CD8-positive, alpha-beta memory T cell (primary cell): ENCODE data around the gene AXIN2. TPM values are rescaled to one million over a fixed set of nuclear protein-coding genes. Genes with fewer than 3 reads are reported as not detected.

Source experiments
- CTCF ChIA-PET: fragments of 350-600 bp; sonication (Branson Sonifier 250); formaldehyde crosslinking; loops from one replicate; lab custom pipeline; 2021; ENCODE audit warnings: antibody characterized with exemption; lab: Charles Lee
- POLR2A ChIA-PET: fragments of 350-600 bp; sonication (Branson Sonifier 250); formaldehyde crosslinking; loops from one replicate; lab custom pipeline; 2021; ENCODE audit warnings: antibody characterized with exemption; lab: Charles Lee
- DNase-seq, 5 donors: peaks; one replicate each; pipeline versions ENCODE4 v3.0.0 to v3.0.0-alpha.2; 2020 to 2022; ENCODE audit warnings: mixed read lengths in 1 of 5
- H3K27ac ChIP-seq: one replicate; pipeline ENCODE4 v1.7.0; 2013; ENCODE audit warnings: low read depth, mild to moderate bottlenecking, low read length, moderate library complexity
- H3K27me3 ChIP-seq: 2 replicates; pipeline ENCODE4 v1.7.0; 2013; ENCODE audit warnings: low read length, mild to moderate bottlenecking; ENCODE audit not compliant: insufficient read depth, poor library complexity, severe bottlenecking
- H3K36me3 ChIP-seq: 2 replicates; pipeline ENCODE4 v1.7.0; 2013; ENCODE audit warnings: mild to moderate bottlenecking, low read length, moderate library complexity; ENCODE audit not compliant: insufficient read depth
- H3K4me1 ChIP-seq: 2 replicates; pipeline ENCODE4 v1.7.0; 2013; ENCODE audit warnings: mild to moderate bottlenecking, low read length, moderate library complexity; ENCODE audit not compliant: insufficient read depth
- H3K4me3 ChIP-seq: 2 replicates; pipeline ENCODE4 v1.7.0; 2013; ENCODE audit warnings: mild to moderate bottlenecking, low read length
- H3K9me3 ChIP-seq: 2 replicates; pipeline ENCODE4 v1.7.0; 2013; ENCODE audit warnings: mild to moderate bottlenecking, low read length
- H3K27ac Mint-ChIP-seq, 8 donors: one replicate each; pipeline ENCODE4 v1.8.0; 2020 to 2021; ENCODE audit warnings: mixed read lengths in 8 of 8, mild to moderate bottlenecking in 6 of 8, inconsistent platforms in 3 of 8, moderate library complexity in 3 of 8
- H3K27me3 Mint-ChIP-seq, 2 donors: one replicate each; pipeline ENCODE4 v1.8.0; 2020 to 2021; ENCODE audit warnings: mixed read lengths in 2 of 2, mild to moderate bottlenecking in 1 of 2, moderate library complexity in 1 of 2
- H3K36me3 Mint-ChIP-seq, 3 donors: one replicate each; pipeline ENCODE4 v1.8.0; 2020 to 2021; ENCODE audit warnings: mixed read lengths in 3 of 3, inconsistent platforms in 1 of 3, mild to moderate bottlenecking in 1 of 3
- H3K4me1 Mint-ChIP-seq, 3 donors: one replicate each; pipeline ENCODE4 v1.8.0; 2020 to 2021; ENCODE audit warnings: mixed read lengths in 3 of 3, inconsistent platforms in 1 of 3, mild to moderate bottlenecking in 1 of 3
- H3K4me3 Mint-ChIP-seq, 7 donors: one replicate each; pipeline ENCODE4 v1.8.0; 2020 to 2021; ENCODE audit warnings: mixed read lengths in 7 of 7, mild to moderate bottlenecking in 6 of 7, moderate library complexity in 4 of 7, inconsistent platforms in 2 of 7
- H3K9me3 Mint-ChIP-seq, 5 donors: one replicate each; pipeline ENCODE4 v1.8.0; 2020 to 2022; ENCODE audit warnings: mixed read lengths in 5 of 5, mild to moderate bottlenecking in 3 of 5, moderate library complexity in 2 of 5, inconsistent platforms in 1 of 5
- polyA plus RNA-seq: library from polyadenylated mRNA; unstranded; fragments of 300-500 nt; fragmentation: Illumina TruSeq; gene quantifications from one replicate; pipeline ENCODE4 v1.2.3, GENCODE V29; 2021
- total RNA-seq, 2 experiments: library from RNA; stranded (reverse); gene quantifications; one replicate each; pipeline ENCODE4 v1.2.3, GENCODE V29; 2021

The AXIN2 gene
- total and polyA plus RNA-seq, 3 experiments from 2014 or later, result 3.6 to 3.8 (median 3.8) TPM

DNA sequence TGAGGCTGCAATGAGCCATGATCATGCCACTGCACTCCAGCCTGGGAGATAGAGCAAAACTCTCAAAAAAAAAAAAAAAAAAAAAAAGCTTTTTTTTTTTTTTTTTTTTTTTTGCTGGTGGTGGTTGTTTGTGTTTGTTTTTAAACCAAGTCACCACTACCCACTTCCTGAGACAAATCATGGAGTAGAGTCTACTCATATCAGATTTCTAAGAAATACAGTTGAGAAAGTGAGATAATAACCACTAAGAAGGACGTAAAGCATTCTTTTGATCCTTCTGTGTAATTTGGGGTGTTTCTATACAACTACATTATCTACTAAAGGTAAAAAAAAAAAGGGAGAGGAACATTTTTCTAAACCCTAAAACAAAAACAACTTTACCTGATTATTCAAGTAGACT, 38.0 kb downstream of the AXIN2 start:
- H3K27me3 Mint-ChIP-seq, result peaks cover 0 to 4% of the 10 kb centered on the region in 2 donors
- POLR2A ChIA-PET, result interaction anchor here (0.5 to 0.6 kb wide), 6 partner anchors 22 to 1723 kb away, joined by 3 to 5 read pairs (median 3); no protein-coding TSS in a partner anchor
- CTCF ChIA-PET, result no interaction called here
- peak in 2 of 5 donors; percentile 54 to 70 for DNase-seq
- H3K27ac Mint-ChIP-seq, result peak overlapping the region; percentile 39 to 89 (median 78)
- H3K9me3 ChIP-seq, result no peaks in the 10 kb centered on the region
- no peaks in the 10 kb centered on the region for H3K36me3 ChIP-seq
- peaks cover 0 to 2% (median 0%) of the 10 kb centered on the region in 5 donors for H3K9me3 Mint-ChIP-seq
- no peak overlapping the region for H3K27ac ChIP-seq
- peaks cover 2 to 4% (median 3%) of the 10 kb centered on the region in 3 donors for H3K36me3 Mint-ChIP-seq
- H3K4me3 Mint-ChIP-seq, result peak overlapping the region; percentile 47 to 81 (median 68)
- H3K27me3 ChIP-seq, result no peaks in the 10 kb centered on the region
- peaks cover 34 to 51% (median 51%) of the 10 kb centered on the region in 3 donors for H3K4me1 Mint-ChIP-seq
- H3K4me3 ChIP-seq, result no peak overlapping the region
- peaks cover 32% of the 10 kb centered on the region for H3K4me1 ChIP-seq

DNA sequence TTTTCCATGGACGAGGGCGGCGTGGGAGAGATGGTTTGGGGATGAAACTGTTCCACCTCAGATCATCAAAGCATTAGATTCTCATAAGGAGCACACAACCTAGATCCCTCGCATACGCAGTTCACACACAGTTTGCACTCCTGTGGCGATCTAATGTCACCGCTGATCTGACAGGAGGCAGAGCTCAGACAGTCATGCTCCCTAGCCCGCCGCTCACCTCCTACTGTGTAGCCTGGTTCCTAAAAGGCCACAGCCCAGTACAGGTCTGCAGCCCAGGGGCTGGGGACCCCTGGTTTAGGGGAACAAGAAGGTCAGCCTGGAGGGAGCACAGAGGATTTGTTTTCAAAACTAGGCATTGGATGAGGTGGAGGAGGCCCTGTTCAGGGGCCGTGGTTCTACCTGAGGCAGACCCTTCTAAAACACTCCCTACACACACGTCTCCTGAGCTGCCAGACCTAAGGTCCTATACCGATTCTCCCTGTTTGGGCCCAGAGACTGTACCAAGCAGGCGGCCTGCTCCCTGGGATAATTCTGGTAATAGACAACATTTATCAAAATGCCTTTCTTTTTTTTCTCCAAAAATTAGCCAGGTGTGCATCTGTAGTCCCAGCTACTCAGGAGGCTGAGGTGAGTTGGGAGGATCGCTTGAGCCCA, 38.6 kb downstream of the AXIN2 start:
- H3K27ac ChIP-seq, result no peak overlapping the region
- no peaks in the 10 kb centered on the region for H3K36me3 ChIP-seq
- Mint-ChIP-seq H3K4me1 (peaks cover 34 to 52% (median 51%) of the 10 kb centered on the region in 3 donors), H3K9me3 (peaks cover 0 to 2% (median 0%) of the 10 kb centered on the region in 5 donors), H3K27ac (peak overlapping the region in 6 of 8 donors; percentile 39 to 89 (median 80)), H3K36me3 (peaks cover 2 to 4% (median 4%) of the 10 kb centered on the region in 3 donors), H3K27me3 (peaks cover 1 to 4% of the 10 kb centered on the region in 2 donors), H3K4me3 (peak overlapping the region; percentile 47 to 70 (median 61))
- no peaks in the 10 kb centered on the region for H3K9me3 ChIP-seq
- peaks cover 32% of the 10 kb centered on the region for H3K4me1 ChIP-seq
- ChIA-PET POLR2A (interaction anchor here (0.6 kb wide), 2 partner anchors 40 to 63 kb away, joined by 3 read pairs; no protein-coding TSS in a partner anchor), CTCF (no interaction called here)
- H3K4me3 ChIP-seq, result peak overlapping the region; percentile 25
- H3K27me3 ChIP-seq, result no peaks in the 10 kb centered on the region
- no peak for DNase-seq

GRCh38 chr17:65519462-65519861, 42.0 kb downstream of the AXIN2 start:
- Histone ChIP-seq H3K4me3 (no peak overlapping the region), H3K4me1 (peaks cover 29% of the 10 kb centered on the region), H3K36me3 (no peaks in the 10 kb centered on the region), H3K27me3 (no peaks in the 10 kb centered on the region), H3K27ac (no peak overlapping the region), H3K9me3 (no peaks in the 10 kb centered on the region)
- peaks cover 5 to 7% of the 10 kb centered on the region in 2 donors for H3K27me3 Mint-ChIP-seq
- peaks cover 31 to 48% (median 42%) of the 10 kb centered on the region in 3 donors for H3K4me1 Mint-ChIP-seq
- ChIA-PET CTCF (no interaction called here), POLR2A (no interaction called here)
- H3K4me3 Mint-ChIP-seq, result peak overlapping the region in 1 of 7 donors; percentile 1
- peaks cover 0 to 2% (median 0%) of the 10 kb centered on the region in 5 donors for H3K9me3 Mint-ChIP-seq
- no peak for DNase-seq
- peak overlapping the region in 1 of 8 donors; percentile 14 for H3K27ac Mint-ChIP-seq
- H3K36me3 Mint-ChIP-seq, result peaks cover 0 to 4% (median 4%) of the 10 kb centered on the region in 3 donors

DNA sequence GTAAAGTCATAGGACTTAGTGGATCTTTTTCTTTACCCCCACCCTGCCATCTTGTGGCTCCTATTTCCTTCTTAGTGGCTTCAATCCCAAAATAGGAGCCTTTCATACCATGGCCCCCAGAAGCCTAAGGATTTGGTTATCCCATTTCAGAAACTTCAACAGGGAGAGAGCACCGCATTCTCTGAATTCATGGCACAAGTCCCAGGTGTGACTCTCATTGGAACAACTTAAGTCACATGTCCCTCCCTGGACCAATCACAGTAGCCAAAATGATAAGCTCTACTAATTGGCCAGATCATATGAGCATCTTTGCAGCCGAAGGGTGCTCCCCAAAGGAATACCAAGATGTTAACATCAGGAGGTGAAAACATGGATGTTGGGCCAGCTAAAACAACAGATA, 43.2 kb downstream of the AXIN2 start:
- H3K36me3 Mint-ChIP-seq, result peaks cover 0 to 4% (median 2%) of the 10 kb centered on the region in 3 donors
- H3K4me3 ChIP-seq, result no peak overlapping the region
- ChIA-PET POLR2A (no interaction called here), CTCF (no interaction called here)
- H3K36me3 ChIP-seq, result no peaks in the 10 kb centered on the region
- H3K27me3 Mint-ChIP-seq, result peaks cover 5 to 7% of the 10 kb centered on the region in 2 donors
- H3K27ac ChIP-seq, result no peak overlapping the region
- H3K9me3 Mint-ChIP-seq, result peaks cover 0 to 2% (median 0%) of the 10 kb centered on the region in 5 donors
- peaks cover 22 to 36% (median 30%) of the 10 kb centered on the region in 3 donors for H3K4me1 Mint-ChIP-seq
- DNase-seq, result no peak
- H3K27me3 ChIP-seq, result no peaks in the 10 kb centered on the region
- peaks cover 17% of the 10 kb centered on the region for H3K4me1 ChIP-seq
- no peak overlapping the region for H3K4me3 Mint-ChIP-seq
- H3K27ac Mint-ChIP-seq, result no peak overlapping the region
- H3K9me3 ChIP-seq, result no peaks in the 10 kb centered on the region

- POLR2A ChIA-PET, result no interaction called here
- Histone ChIP-seq H3K4me3 (no peak overlapping the region), H3K36me3 (no peaks in the 10 kb centered on the region), H3K4me1 (no peaks in the 10 kb centered on the region), H3K27me3 (no peaks in the 10 kb centered on the region), H3K27ac (no peak overlapping the region), H3K9me3 (no peaks in the 10 kb centered on the region)
- H3K27me3 Mint-ChIP-seq, result peaks cover 5 to 7% of the 10 kb centered on the region in 2 donors
- no peak for DNase-seq
- peaks cover 0 to 4% (median 2%) of the 10 kb centered on the region in 3 donors for H3K36me3 Mint-ChIP-seq
- CTCF ChIA-PET, result no interaction called here
- H3K4me1 Mint-ChIP-seq, result peaks cover 7 to 20% (median 13%) of the 10 kb centered on the region in 3 donors
- no peaks in the 10 kb centered on the region for H3K9me3 Mint-ChIP-seq
- no peak overlapping the region for H3K4me3 Mint-ChIP-seq
- H3K27ac Mint-ChIP-seq, result no peak overlapping the region
Measured at GRCh38 chr17:65515959-65516948, 45.2 kb downstream of the AXIN2 start.

DNA sequence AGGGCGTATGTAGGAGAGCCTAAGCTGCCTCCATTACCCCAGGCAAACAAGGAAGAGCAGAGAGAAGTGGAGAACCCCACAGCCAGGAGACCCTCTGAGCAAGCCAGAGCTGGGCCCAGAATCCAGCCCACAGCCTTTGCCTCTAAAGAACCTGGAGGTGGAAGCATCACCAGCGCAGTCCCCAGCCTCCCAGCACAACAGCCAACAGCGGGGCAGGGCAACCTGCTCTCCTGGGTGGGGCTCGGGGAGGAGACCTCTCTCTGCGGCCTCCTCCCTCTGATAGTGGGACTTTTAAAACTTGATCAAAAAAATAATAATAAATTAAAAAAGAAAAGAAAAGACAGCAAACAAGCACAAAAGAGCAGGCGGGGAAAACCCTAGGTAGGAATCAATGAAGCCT, 45.9 kb downstream of the AXIN2 start:
- POLR2A ChIA-PET, result no interaction called here

DNA sequence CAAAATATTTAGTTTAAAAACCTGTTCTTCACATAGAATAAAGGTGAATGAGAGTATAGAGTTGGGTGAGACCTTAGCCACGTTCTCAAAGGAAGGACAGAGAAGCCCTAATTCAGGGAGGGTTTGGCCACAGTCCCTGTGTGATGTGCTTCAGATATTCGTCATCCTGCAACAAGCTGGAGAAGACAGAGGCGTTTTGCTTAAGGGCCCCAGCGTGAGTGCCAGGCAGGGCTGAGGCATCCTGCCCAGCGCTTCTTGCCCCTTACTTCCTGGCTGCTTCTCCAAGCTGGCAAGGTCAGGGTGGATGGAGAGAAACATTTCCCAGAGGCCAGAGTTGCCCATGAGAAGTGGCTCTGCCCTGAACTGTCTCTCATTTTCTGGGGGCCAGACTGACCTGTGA, 46.9 kb downstream of the AXIN2 start:
- peaks cover 0 to 12% (median 2%) of the 10 kb centered on the region in 3 donors for H3K4me1 Mint-ChIP-seq
- no peaks in the 10 kb centered on the region for H3K36me3 ChIP-seq
- H3K4me3 ChIP-seq, result no peak overlapping the region
- H3K27ac ChIP-seq, result no peak overlapping the region
- peaks cover 0 to 6% (median 0%) of the 10 kb centered on the region in 5 donors for H3K9me3 Mint-ChIP-seq
- peaks cover 0 to 12% (median 2%) of the 10 kb centered on the region in 3 donors for H3K36me3 Mint-ChIP-seq
- H3K27me3 Mint-ChIP-seq, result peaks cover 5 to 7% of the 10 kb centered on the region in 2 donors
- H3K4me3 Mint-ChIP-seq, result no peak overlapping the region
- H3K27ac Mint-ChIP-seq, result peak overlapping the region in 1 of 8 donors; percentile 12
- ChIA-PET POLR2A (no interaction called here), CTCF (no interaction called here)
- DNase-seq, result no peak
- H3K27me3 ChIP-seq, result no peaks in the 10 kb centered on the region
- no peaks in the 10 kb centered on the region for H3K4me1 ChIP-seq
- no peaks in the 10 kb centered on the region for H3K9me3 ChIP-seq

More for the DNA sequence above, 45.9 kb downstream of the AXIN2 start:
- Mint-ChIP-seq H3K4me3 (no peak overlapping the region), H3K27ac (peak overlapping the region in 1 of 8 donors; percentile 45), H3K9me3 (peaks cover 0 to 5% (median 0%) of the 10 kb centered on the region in 5 donors), H3K36me3 (peaks cover 0 to 8% (median 2%) of the 10 kb centered on the region in 3 donors), H3K4me1 (peaks cover 4 to 18% (median 6%) of the 10 kb centered on the region in 3 donors), H3K27me3 (peaks cover 5 to 7% of the 10 kb centered on the region in 2 donors)
- H3K27ac ChIP-seq, result no peak overlapping the region
- H3K9me3 ChIP-seq, result no peaks in the 10 kb centered on the region
- no peak for DNase-seq
- no peaks in the 10 kb centered on the region for H3K4me1 ChIP-seq
- CTCF ChIA-PET, result no interaction called here
- H3K36me3 ChIP-seq, result no peaks in the 10 kb centered on the region
- no peak overlapping the region for H3K4me3 ChIP-seq
- H3K27me3 ChIP-seq, result no peaks in the 10 kb centered on the region
